IPS-20b (cell line): ENCODE results near the gene CRYBG2.

Experiments
- H3K27ac ChIP-seq: one replicate; pipeline ENCODE4 v1.5.1; 2013; ENCODE audit warnings: low read length
- H3K27me3 ChIP-seq: 2 replicates; pipeline ENCODE4 v1.6.1; 2013; ENCODE audit warnings: mild to moderate bottlenecking, low read length, inconsistent platforms; ENCODE audit not compliant: insufficient read depth
- H3K36me3 ChIP-seq: 2 replicates; pipeline ENCODE4 v1.6.1; 2013; ENCODE audit warnings: low read depth, mild to moderate bottlenecking, inconsistent platforms, low read length, moderate library complexity; ENCODE audit not compliant: insufficient read depth
- H3K4me1 ChIP-seq: 2 replicates; pipeline ENCODE4 v1.6.1; 2013; ENCODE audit warnings: mild to moderate bottlenecking, control low read depth, inconsistent platforms, low read length, moderate library complexity; ENCODE audit not compliant: insufficient read depth
- H3K4me3 ChIP-seq: 2 replicates; pipeline ENCODE4 v1.5.1; 2013; ENCODE audit warnings: mild to moderate bottlenecking, low read length, inconsistent platforms
- H3K9ac ChIP-seq: 2 replicates; pipeline ENCODE4 v1.6.1; 2013; ENCODE audit warnings: low read depth, mild to moderate bottlenecking, inconsistent platforms, low read length, moderate library complexity
- H3K9me3 ChIP-seq: 2 replicates; pipeline ENCODE4 v1.6.1; 2013; ENCODE audit warnings: mild to moderate bottlenecking, low read depth, low read length, inconsistent platforms; ENCODE audit not compliant: insufficient read depth

The CRYBG2 gene

GRCh38 chr1:26367441-26367840 is 13.5 kb upstream of the CRYBG2 start:
- no peaks in the 10 kb centered on the region for H3K36me3 ChIP-seq
- H3K27me3 ChIP-seq: peaks cover 23% of the 10 kb centered on the region; the same call in 1 of the 2 replicates
- no peak overlapping the region for H3K4me3 ChIP-seq
- H3K27ac ChIP-seq: no peak overlapping the region
- no peaks in the 10 kb centered on the region for H3K9me3 ChIP-seq
- no peaks in the 10 kb centered on the region; the same call in 1 of the 2 replicates for H3K4me1 ChIP-seq
- H3K9ac ChIP-seq: no peak overlapping the region

- H3K9ac ChIP-seq: no peak overlapping the region
- no peaks in the 10 kb centered on the region for H3K36me3 ChIP-seq
- peaks cover 6% of the 10 kb centered on the region; the same call in 1 of the 2 replicates for H3K4me1 ChIP-seq
These were observed 11.0 kb upstream of the CRYBG2 start for GRCh38 chr1:26364956-26365355.

GRCh38 chr1:26363549-26364448 is 9.9 kb upstream of the CRYBG2 start:
- Histone ChIP-seq H3K9ac (no peak overlapping the region), H3K27ac (no peak overlapping the region), H3K9me3 (no peaks in the 10 kb centered on the region), H3K36me3 (no peaks in the 10 kb centered on the region), H3K27me3 (peaks cover 59% of the 10 kb centered on the region), H3K4me3 (no peak overlapping the region), H3K4me1 (peaks cover 11% of the 10 kb centered on the region)

More at GRCh38 chr1:26364956-26365355, 11.0 kb upstream of the CRYBG2 start:
- Histone ChIP-seq H3K27ac (no peak overlapping the region), H3K9me3 (no peaks in the 10 kb centered on the region), H3K27me3 (peaks cover 48% of the 10 kb centered on the region), H3K4me3 (no peak overlapping the region)

- no peak overlapping the region for H3K27ac ChIP-seq
- peaks cover 63% of the 10 kb centered on the region for H3K27me3 ChIP-seq
- H3K9me3 ChIP-seq: no peaks in the 10 kb centered on the region
- no peak overlapping the region for H3K4me3 ChIP-seq
- no peaks in the 10 kb centered on the region for H3K36me3 ChIP-seq
- no peak overlapping the region for H3K9ac ChIP-seq
- peaks cover 12% of the 10 kb centered on the region for H3K4me1 ChIP-seq
These were observed 8.4 kb upstream of the CRYBG2 start for GRCh38 chr1:26362331-26362730.

- H3K36me3 ChIP-seq: no peaks in the 10 kb centered on the region
- H3K27me3 ChIP-seq: peaks cover 63% of the 10 kb centered on the region
- no peaks in the 10 kb centered on the region for H3K9me3 ChIP-seq
- no peak overlapping the region for H3K9ac ChIP-seq
- no peak overlapping the region for H3K4me3 ChIP-seq
- no peak overlapping the region for H3K27ac ChIP-seq
- peaks cover 13% of the 10 kb centered on the region for H3K4me1 ChIP-seq
These were observed 7.7 kb upstream of the CRYBG2 start for GRCh38 chr1:26361605-26362122.

GRCh38 chr1:26360807-26361604 is 7.1 kb upstream of the CRYBG2 start:
- no peaks in the 10 kb centered on the region for H3K9me3 ChIP-seq
- peaks cover 63% of the 10 kb centered on the region for H3K27me3 ChIP-seq
- H3K9ac ChIP-seq: peak overlapping the region; percentile 25; the same call in 1 of the 2 replicates
- H3K27ac ChIP-seq: no peak overlapping the region
- no peaks in the 10 kb centered on the region for H3K36me3 ChIP-seq
- peak overlapping the region; percentile 73; the same call in 1 of the 2 replicates for H3K4me3 ChIP-seq
- H3K4me1 ChIP-seq: peaks cover 14% of the 10 kb centered on the region

GRCh38 chr1:26359981-26360806 is 6.3 kb upstream of the CRYBG2 start:
- H3K27ac ChIP-seq: no peak overlapping the region

GRCh38 chr1:26358411-26359384 is 4.8 kb upstream of the CRYBG2 start:
- Histone ChIP-seq H3K4me1 (peaks cover 14% of the 10 kb centered on the region), H3K27ac (no peak overlapping the region), H3K36me3 (no peaks in the 10 kb centered on the region), H3K9ac (no peak overlapping the region), H3K9me3 (no peaks in the 10 kb centered on the region), H3K4me3 (peak overlapping the region; percentile 22; the same call in 1 of the 2 replicates), H3K27me3 (peaks cover 46% of the 10 kb centered on the region)

More at GRCh38 chr1:26359981-26360806, 6.3 kb upstream of the CRYBG2 start:
- no peaks in the 10 kb centered on the region for H3K36me3 ChIP-seq
- peak overlapping the region; percentile 51; the same call in 1 of the 2 replicates for H3K9ac ChIP-seq
- peak overlapping the region; percentile 73; the same call in 1 of the 2 replicates for H3K4me3 ChIP-seq
- peaks cover 59% of the 10 kb centered on the region for H3K27me3 ChIP-seq
- peaks cover 14% of the 10 kb centered on the region for H3K4me1 ChIP-seq
- no peaks in the 10 kb centered on the region for H3K9me3 ChIP-seq

GRCh38 chr1:26357121-26357602 is 3.2 kb upstream of the CRYBG2 start:
- H3K9me3 ChIP-seq: no peaks in the 10 kb centered on the region
- H3K4me3 ChIP-seq: no peak overlapping the region
- peaks cover 17% of the 10 kb centered on the region for H3K4me1 ChIP-seq
- H3K9ac ChIP-seq: no peak overlapping the region
- H3K36me3 ChIP-seq: no peaks in the 10 kb centered on the region
- no peak overlapping the region for H3K27ac ChIP-seq
- peaks cover 37% of the 10 kb centered on the region for H3K27me3 ChIP-seq

GRCh38 chr1:26356106-26356505 is 2.2 kb upstream of the CRYBG2 start:
- Histone ChIP-seq H3K4me3 (no peak overlapping the region), H3K4me1 (peaks cover 23% of the 10 kb centered on the region), H3K27me3 (peaks cover 26% of the 10 kb centered on the region), H3K36me3 (no peaks in the 10 kb centered on the region), H3K27ac (no peak overlapping the region), H3K9me3 (no peaks in the 10 kb centered on the region), H3K9ac (no peak overlapping the region)
